Fibroblast of pulmonary artery (primary cell): ENCODE measurements around the gene SNRNP70.
A peak's percentile ranks its signal among the peaks of the same experiment; 100 is the strongest.

Experiments used
- DNase-seq: peaks from one replicate; pipeline ENCODE4 v3.0.0-alpha.2; 2010; ENCODE audit warnings: low read depth
- H3K4me3 ChIP-seq: replicated peaks from 2 replicates; pipeline ENCODE4 v1.5.1; 2011; ENCODE audit warnings: low read depth, mild to moderate bottlenecking, control low read depth, low read length, moderate library complexity
- CTCF ChIP-seq: IDR thresholded peaks from 2 replicates; pipeline ENCODE4 v1.5.1; 2011; ENCODE audit warnings: mild to moderate bottlenecking, control low read depth, low read length, inconsistent platforms; ENCODE audit errors: missing control alignments

Gene SNRNP70

GRCh38 chr19:49153167-49153809 is 68.0 kb downstream of the SNRNP70 start:
- DNase-seq: no peak
- TF ChIP-seq CTCF: no peak
- H3K4me3 ChIP-seq: no peak overlapping the region

GRCh38 chr19:49154279-49154678 is 69.0 kb downstream of the SNRNP70 start:
- no peak for DNase-seq
- TF ChIP-seq CTCF: no peak
- H3K4me3 ChIP-seq: no peak overlapping the region

- TF ChIP-seq CTCF: no peak
- no peak for DNase-seq
- no peak within 1 kb of the TSS for H3K4me3 ChIP-seq
Observed at GRCh38 chr19:49155005-49155819, 70.0 kb downstream of the SNRNP70 start, which contains the start of gene HRC. HRC (minus strand) TSS chr19:49155396; CDS start chr19:49155237, 159 bp downstream.

- DNase-seq: no peak
- no peak for TF ChIP-seq CTCF
- H3K4me3 ChIP-seq: no peak overlapping the region
Observed at GRCh38 chr19:49155820-49156346, 70.6 kb downstream of the SNRNP70 start.

DNA sequence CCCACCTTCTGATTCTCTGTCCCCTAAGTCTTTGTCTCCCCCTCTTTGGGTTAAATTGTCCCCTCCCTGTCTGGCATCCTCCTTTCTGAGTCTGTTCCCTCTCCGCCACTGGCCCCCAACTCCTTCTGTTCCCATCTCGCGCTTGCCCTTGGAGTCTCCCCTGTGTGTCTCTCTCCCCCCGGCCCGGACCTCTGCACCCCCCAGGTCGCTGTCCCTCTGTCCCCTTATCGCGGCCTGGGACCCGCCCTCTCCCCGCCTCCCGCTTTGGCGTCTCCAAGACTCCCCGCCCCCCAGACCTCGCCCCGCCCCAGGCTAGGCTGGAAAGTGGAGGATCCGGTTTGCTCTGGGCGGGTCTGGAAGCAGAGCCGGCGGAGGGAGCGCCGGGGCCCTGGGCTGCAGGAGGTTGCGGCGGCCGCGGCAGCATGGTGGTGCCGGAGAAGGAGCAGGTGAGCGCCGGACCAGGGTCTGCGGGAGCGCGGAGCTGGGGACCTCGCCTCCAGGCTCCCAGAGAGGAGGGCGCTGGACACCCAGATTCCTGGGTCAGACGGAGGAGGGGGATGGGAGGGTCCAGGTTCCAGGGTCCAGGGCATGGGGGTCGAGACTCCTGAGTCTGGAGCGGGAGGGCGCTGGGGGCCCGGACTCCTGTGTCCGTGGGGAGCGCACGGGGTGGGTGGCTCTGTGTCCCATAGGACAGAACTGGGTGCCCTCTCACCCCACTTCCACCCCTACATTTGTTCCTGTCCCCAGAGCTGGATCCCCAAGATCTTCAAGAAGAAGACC is 72.4 kb downstream of the SNRNP70 start, which contains the start of gene TRPM4:
Gene TRPM4, plus strand, starts transcription at position 348 of the 780 bp plus-strand sequence. Its CDS starts 75 bp downstream, at position 423.
- H3K4me3 ChIP-seq: peak within 1 kb of the TSS; percentile 95
- no peak for TF ChIP-seq CTCF
- DNase-seq: peak; percentile 70
